ENCODE measurements around the gene KIF1A.

- no peak for TF ChIP-seq POLR2AphosphoS5 (IDR thresholded peaks at IDR 0.05; ENCODE audit: low read depth, low read length)
- TF ChIP-seq POLR2A (IDR thresholded peaks at IDR 0.05; ENCODE audit: low read depth, low read length) = no peak
Measured at GRCh38 chr2:240752209-240752608, 67.8 kb downstream of the KIF1A start.
